Endothelial cell of umbilical vein (primary cell): ENCODE data around the gene MALRD1.

ENCODE experiments used
- EZH2 ChIP-seq: IDR thresholded peaks from 2 replicates; pipeline ENCODE4 v1.6.1; 2012; ENCODE audit warnings: borderline replicate concordance, low read depth, mild to moderate bottlenecking, moderate library complexity, low read length, inconsistent platforms; ENCODE audit not compliant: severe bottlenecking
- MYC ChIP-seq: IDR thresholded peaks from one replicate; pipeline ENCODE4 v1.6.1; 2011; ENCODE audit warnings: mild to moderate bottlenecking, low read depth, low read length
- POLR2A ChIP-seq: IDR thresholded peaks from 2 replicates; pipeline ENCODE4 v1.6.1; 2012; ENCODE audit warnings: low read depth, mild to moderate bottlenecking, control low read depth, low read length
- TF ChIP-seq, protein P1 (sequence below), 2 donors: IDR thresholded peaks; 1 replicate in 1 of 2; 2 replicates in 1 of 2; pipeline ENCODE4 v1.5.1; 2011; ENCODE audit warnings: low read length in 2 of 2, mild to moderate bottlenecking in 2 of 2, moderate library complexity in 2 of 2, control low read depth in 1 of 2, inconsistent platforms in 1 of 2, low read depth in 1 of 2; ENCODE audit not compliant: insufficient read depth in 1 of 2; ENCODE audit errors: extremely low read depth in 1 of 2
- TF ChIP-seq, protein P2 (sequence below): IDR thresholded peaks from 2 replicates; pipeline ENCODE4 v1.6.1; 2011; ENCODE audit not compliant: insufficient read depth, insufficient read length

DNA sequence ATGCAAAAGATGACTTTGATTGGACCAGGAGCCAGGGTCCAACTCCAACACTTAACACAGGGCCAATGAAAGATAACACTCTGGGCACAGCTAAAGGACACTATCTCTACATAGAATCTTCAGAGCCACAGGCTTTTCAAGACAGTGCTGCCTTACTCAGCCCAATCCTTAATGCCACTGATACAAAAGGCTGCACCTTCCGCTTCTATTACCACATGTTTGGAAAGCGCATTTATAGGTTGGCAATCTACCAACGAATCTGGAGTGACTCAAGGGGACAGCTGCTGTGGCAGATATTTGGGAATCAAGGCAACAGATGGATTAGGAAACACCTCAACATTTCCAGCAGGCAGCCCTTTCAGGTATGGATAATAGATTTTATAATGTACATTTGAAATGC lies 160.7 kb downstream of the MALRD1 start:
- TF ChIP-seq, protein P1, sequence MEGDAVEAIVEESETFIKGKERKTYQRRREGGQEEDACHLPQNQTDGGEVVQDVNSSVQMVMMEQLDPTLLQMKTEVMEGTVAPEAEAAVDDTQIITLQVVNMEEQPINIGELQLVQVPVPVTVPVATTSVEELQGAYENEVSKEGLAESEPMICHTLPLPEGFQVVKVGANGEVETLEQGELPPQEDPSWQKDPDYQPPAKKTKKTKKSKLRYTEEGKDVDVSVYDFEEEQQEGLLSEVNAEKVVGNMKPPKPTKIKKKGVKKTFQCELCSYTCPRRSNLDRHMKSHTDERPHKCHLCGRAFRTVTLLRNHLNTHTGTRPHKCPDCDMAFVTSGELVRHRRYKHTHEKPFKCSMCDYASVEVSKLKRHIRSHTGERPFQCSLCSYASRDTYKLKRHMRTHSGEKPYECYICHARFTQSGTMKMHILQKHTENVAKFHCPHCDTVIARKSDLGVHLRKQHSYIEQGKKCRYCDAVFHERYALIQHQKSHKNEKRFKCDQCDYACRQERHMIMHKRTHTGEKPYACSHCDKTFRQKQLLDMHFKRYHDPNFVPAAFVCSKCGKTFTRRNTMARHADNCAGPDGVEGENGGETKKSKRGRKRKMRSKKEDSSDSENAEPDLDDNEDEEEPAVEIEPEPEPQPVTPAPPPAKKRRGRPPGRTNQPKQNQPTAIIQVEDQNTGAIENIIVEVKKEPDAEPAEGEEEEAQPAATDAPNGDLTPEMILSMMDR (IDR thresholded peaks at IDR 0.05; ENCODE audit: extremely low read depth in 1 of 2, insufficient read depth in 1 of 2, low read depth in 1 of 2, low read length in 2 of 2): no peak
- TF ChIP-seq, protein P2, sequence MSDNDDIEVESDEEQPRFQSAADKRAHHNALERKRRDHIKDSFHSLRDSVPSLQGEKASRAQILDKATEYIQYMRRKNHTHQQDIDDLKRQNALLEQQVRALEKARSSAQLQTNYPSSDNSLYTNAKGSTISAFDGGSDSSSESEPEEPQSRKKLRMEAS: no peak
- no peak for TF ChIP-seq POLR2A
- no peak for TF ChIP-seq MYC
- TF ChIP-seq EZH2: no peak
